ENCODE data around the gene INTS7. TPM values are rescaled to one million over a fixed set of nuclear protein-coding genes. Genes with fewer than 3 reads are reported as not detected.

INTS7 gene
- total RNA-seq, 1 experiment from 2014 or later: 36.5 TPM

DNA sequence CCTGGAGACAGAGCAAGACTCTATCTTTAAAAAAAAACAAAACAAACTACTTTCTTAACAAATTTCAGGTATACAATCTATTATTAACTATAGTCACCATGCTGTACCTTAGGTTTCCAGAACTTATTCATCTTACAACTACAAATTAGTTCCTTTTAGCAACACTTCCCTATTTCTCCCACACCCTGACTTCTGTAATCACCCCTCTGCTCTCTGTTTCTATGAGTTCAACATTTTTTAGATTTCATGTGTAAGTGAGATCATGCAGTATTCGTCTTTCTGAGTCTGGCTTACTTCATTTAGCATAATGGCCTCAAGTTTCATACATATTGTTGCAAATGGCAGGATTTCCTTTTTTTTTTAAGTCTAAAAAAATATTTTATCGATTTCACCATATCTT, 126.9 kb downstream of the INTS7 start:
- CTCF ChIA-PET: interaction anchor here (0.6 kb wide), 1 partner anchor 521 kb away, joined by 3 read pairs; no protein-coding TSS in a partner anchor
- no TSS peak for BruUV-seq (replicated peaks)
- TF ChIP-seq, protein P1, sequence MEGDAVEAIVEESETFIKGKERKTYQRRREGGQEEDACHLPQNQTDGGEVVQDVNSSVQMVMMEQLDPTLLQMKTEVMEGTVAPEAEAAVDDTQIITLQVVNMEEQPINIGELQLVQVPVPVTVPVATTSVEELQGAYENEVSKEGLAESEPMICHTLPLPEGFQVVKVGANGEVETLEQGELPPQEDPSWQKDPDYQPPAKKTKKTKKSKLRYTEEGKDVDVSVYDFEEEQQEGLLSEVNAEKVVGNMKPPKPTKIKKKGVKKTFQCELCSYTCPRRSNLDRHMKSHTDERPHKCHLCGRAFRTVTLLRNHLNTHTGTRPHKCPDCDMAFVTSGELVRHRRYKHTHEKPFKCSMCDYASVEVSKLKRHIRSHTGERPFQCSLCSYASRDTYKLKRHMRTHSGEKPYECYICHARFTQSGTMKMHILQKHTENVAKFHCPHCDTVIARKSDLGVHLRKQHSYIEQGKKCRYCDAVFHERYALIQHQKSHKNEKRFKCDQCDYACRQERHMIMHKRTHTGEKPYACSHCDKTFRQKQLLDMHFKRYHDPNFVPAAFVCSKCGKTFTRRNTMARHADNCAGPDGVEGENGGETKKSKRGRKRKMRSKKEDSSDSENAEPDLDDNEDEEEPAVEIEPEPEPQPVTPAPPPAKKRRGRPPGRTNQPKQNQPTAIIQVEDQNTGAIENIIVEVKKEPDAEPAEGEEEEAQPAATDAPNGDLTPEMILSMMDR (IDR thresholded peaks at IDR 0.05; ENCODE audit: unreplicated experiment): no peak
- Mint-ChIP-seq H3K36me3 (ENCODE audit: insufficient read depth, unreplicated experiment) (no peaks in the 10 kb centered on the region), H3K27ac (ENCODE audit: unreplicated experiment) (no peak overlapping the region), H3K4me3 (ENCODE audit: low read depth, unreplicated experiment) (no peak overlapping the region), H3K4me1 (ENCODE audit: low read depth, unreplicated experiment) (peaks cover 25% of the 10 kb centered on the region), H3K9me3 (ENCODE audit: low read depth, unreplicated experiment) (no peaks in the 10 kb centered on the region), H3K27me3 (ENCODE audit: unreplicated experiment) (no peaks in the 10 kb centered on the region)
- DNase-seq: no peak
- intact Hi-C loops (cut with micrococcal nuclease; ENCODE audit: unreplicated experiment): no loop called here

GRCh38 chr1:211903490-211904245, 131.7 kb downstream of the INTS7 start:
- DNase-seq: no peak
- CTCF ChIA-PET: interaction anchor here (0.6 kb wide), 1 partner anchor 1976 kb away, joined by 3 read pairs; no protein-coding TSS in a partner anchor
- intact Hi-C loops (cut with micrococcal nuclease; ENCODE audit: unreplicated experiment): no loop called here
- Mint-ChIP-seq H3K9me3 (ENCODE audit: low read depth, unreplicated experiment) (no peaks in the 10 kb centered on the region), H3K27ac (ENCODE audit: unreplicated experiment) (no peak overlapping the region), H3K27me3 (ENCODE audit: unreplicated experiment) (no peaks in the 10 kb centered on the region), H3K36me3 (ENCODE audit: insufficient read depth, unreplicated experiment) (no peaks in the 10 kb centered on the region), H3K4me1 (ENCODE audit: low read depth, unreplicated experiment) (peaks cover 8% of the 10 kb centered on the region), H3K4me3 (ENCODE audit: low read depth, unreplicated experiment) (no peak overlapping the region)
- BruUV-seq (replicated peaks): no TSS peak
- TF ChIP-seq, protein P1 (IDR thresholded peaks at IDR 0.05; ENCODE audit: unreplicated experiment): no peak

DNA sequence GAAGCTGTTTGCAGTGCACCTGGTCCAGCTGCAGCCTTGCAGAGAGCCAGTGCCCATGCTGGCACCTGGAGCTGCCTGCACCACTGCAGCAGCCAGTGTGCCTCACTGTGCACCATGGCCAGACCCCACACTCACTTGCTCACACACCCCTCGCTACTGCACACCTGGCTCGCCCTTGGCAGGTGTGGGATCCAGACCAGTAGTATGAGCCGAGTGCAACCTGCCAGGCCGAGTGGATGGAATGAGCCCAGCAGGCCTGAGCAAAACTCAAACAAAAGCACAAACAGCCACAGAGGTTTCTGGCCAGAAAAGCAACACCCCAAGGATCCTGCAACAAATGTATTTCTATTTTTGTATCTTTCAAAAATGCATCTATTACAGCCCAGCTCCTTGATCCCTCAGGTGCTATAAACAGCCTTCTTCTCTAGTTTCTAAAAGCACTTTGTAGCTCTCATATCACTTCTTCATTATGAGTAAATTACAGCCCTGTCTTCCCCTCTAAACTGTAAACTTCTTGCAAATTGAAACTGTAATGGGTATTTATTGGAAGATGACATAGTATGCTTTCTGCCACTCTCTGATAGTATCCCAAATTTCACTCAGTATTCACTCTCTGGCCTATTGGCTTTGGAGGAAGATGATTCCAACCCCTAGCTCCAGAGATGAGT, 132.6 kb downstream of the INTS7 start:
- CTCF ChIA-PET: interaction anchor here (1.1 kb wide), 1 partner anchor 205 kb away, joined by 3 read pairs; no protein-coding TSS in a partner anchor

GRCh38 chr1:211901945-211902344, 133.4 kb downstream of the INTS7 start:
- DNase-seq: no peak
- Mint-ChIP-seq H3K9me3 (ENCODE audit: low read depth, unreplicated experiment) (no peaks in the 10 kb centered on the region), H3K4me3 (ENCODE audit: low read depth, unreplicated experiment) (no peak overlapping the region), H3K27ac (ENCODE audit: unreplicated experiment) (no peak overlapping the region), H3K27me3 (ENCODE audit: unreplicated experiment) (no peaks in the 10 kb centered on the region), H3K4me1 (ENCODE audit: low read depth, unreplicated experiment) (peaks cover 8% of the 10 kb centered on the region), H3K36me3 (ENCODE audit: insufficient read depth, unreplicated experiment) (no peaks in the 10 kb centered on the region)
- no TSS peak for BruUV-seq (replicated peaks)
- TF ChIP-seq, protein P1 (IDR thresholded peaks at IDR 0.05; ENCODE audit: unreplicated experiment): no peak
- CTCF ChIA-PET: interaction anchor here (1.1 to 1.3 kb wide), 2 partner anchors 10 to 204 kb away, joined by 3 to 5 read pairs; no protein-coding TSS in a partner anchor
- intact Hi-C loops (cut with micrococcal nuclease; ENCODE audit: unreplicated experiment): no loop called here

More for the DNA sequence above, 132.6 kb downstream of the INTS7 start:
- Mint-ChIP-seq H3K4me3 (ENCODE audit: low read depth, unreplicated experiment) (no peak overlapping the region), H3K9me3 (ENCODE audit: low read depth, unreplicated experiment) (no peaks in the 10 kb centered on the region), H3K27ac (ENCODE audit: unreplicated experiment) (no peak overlapping the region), H3K36me3 (ENCODE audit: insufficient read depth, unreplicated experiment) (no peaks in the 10 kb centered on the region), H3K4me1 (ENCODE audit: low read depth, unreplicated experiment) (peaks cover 8% of the 10 kb centered on the region), H3K27me3 (ENCODE audit: unreplicated experiment) (no peaks in the 10 kb centered on the region)
- intact Hi-C loops (cut with micrococcal nuclease; ENCODE audit: unreplicated experiment): no loop called here
- TF ChIP-seq, protein P1 (IDR thresholded peaks at IDR 0.05; ENCODE audit: unreplicated experiment): no peak
- DNase-seq: no peak
- BruUV-seq (replicated peaks): no TSS peak

Measured in Calu3 (cell line).